ENCODE results near the gene JAZF1. TPM values are rescaled to one million over a fixed set of nuclear protein-coding genes. Genes with fewer than 3 reads are reported as not detected.

JAZF1 gene
- total RNA-seq, 1 experiment from 2014 or later = 0.90 TPM

DNA sequence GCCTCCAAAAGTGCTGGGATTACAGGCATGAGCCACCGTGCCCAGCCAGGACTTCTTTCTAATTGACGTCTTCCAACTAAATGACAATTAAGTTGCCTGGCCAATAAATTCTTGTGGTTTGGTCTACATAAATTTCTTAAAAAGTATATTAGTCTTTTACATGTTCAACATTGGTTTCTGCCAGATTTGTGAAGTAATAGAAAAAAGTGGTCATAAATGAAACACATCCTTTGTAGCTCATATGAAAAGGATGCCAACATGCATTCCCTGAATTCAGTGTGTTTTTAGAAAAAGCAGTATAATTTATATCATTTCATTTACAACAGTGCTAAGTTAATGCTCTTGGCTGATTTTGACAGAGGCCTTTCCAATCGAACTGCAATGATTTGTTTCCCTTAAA is 225.6 kb downstream of the JAZF1 start:
- no peaks in the 10 kb centered on the region for H3K4me1 ChIP-seq (replicated peaks; ENCODE audit: insufficient read depth)
- no peak for TF ChIP-seq EZH2 (IDR thresholded peaks at IDR 0.05; ENCODE audit: low read depth)
- TF ChIP-seq, protein P1, sequence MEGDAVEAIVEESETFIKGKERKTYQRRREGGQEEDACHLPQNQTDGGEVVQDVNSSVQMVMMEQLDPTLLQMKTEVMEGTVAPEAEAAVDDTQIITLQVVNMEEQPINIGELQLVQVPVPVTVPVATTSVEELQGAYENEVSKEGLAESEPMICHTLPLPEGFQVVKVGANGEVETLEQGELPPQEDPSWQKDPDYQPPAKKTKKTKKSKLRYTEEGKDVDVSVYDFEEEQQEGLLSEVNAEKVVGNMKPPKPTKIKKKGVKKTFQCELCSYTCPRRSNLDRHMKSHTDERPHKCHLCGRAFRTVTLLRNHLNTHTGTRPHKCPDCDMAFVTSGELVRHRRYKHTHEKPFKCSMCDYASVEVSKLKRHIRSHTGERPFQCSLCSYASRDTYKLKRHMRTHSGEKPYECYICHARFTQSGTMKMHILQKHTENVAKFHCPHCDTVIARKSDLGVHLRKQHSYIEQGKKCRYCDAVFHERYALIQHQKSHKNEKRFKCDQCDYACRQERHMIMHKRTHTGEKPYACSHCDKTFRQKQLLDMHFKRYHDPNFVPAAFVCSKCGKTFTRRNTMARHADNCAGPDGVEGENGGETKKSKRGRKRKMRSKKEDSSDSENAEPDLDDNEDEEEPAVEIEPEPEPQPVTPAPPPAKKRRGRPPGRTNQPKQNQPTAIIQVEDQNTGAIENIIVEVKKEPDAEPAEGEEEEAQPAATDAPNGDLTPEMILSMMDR (conservative IDR thresholded peaks at IDR 0.05) = no peak
- no TSS peak for BruUV-seq (replicated peaks)
- H2AFZ ChIP-seq = no peak overlapping the region
- H3K27ac ChIP-seq = no peak overlapping the region
- no peaks in the 10 kb centered on the region for H4K20me1 ChIP-seq (ENCODE audit: insufficient read depth)
- POLR2A ChIA-PET (ENCODE audit: unreplicated experiment) = no interaction called here
- no peak overlapping the region for H3K4me3 ChIP-seq
- CTCF ChIA-PET = no interaction called here
- no peak overlapping the region for H3K4me2 ChIP-seq
- no peak for DNase-seq
- intact Hi-C loops (cut with micrococcal nuclease; ENCODE audit: unreplicated experiment) = no loop called here
- no peaks in the 10 kb centered on the region for H3F3A ChIP-seq (ENCODE audit: insufficient read depth, low read depth)
- no peaks in the 10 kb centered on the region for H3K79me2 ChIP-seq (ENCODE audit: low read depth)
- no peaks in the 10 kb centered on the region for H3K27me3 ChIP-seq (ENCODE audit: insufficient read depth, low read depth)
- no peaks in the 10 kb centered on the region for H3K9me3 ChIP-seq (ENCODE audit: insufficient read depth, low read depth)
- no peaks in the 10 kb centered on the region for H3K36me3 ChIP-seq (ENCODE audit: low read depth)
- H3K9me2 ChIP-seq (ENCODE audit: insufficient read depth) = no peaks in the 10 kb centered on the region

- H3K9me2 ChIP-seq (ENCODE audit: insufficient read depth) = no peaks in the 10 kb centered on the region
- H3K4me3 ChIP-seq = no peak overlapping the region
- intact Hi-C loops (cut with micrococcal nuclease; ENCODE audit: unreplicated experiment) = no loop called here
- BruUV-seq (replicated peaks) = no TSS peak
- POLR2A ChIA-PET (ENCODE audit: unreplicated experiment) = no interaction called here
- H3K4me2 ChIP-seq = no peak overlapping the region
- no peaks in the 10 kb centered on the region for H4K20me1 ChIP-seq (ENCODE audit: insufficient read depth)
- H3K36me3 ChIP-seq (ENCODE audit: low read depth) = no peaks in the 10 kb centered on the region
- CTCF ChIA-PET = interaction anchor here (0.6 kb wide), 1 partner anchor 390 kb away, joined by 3 read pairs; no protein-coding TSS in a partner anchor
- H3K27me3 ChIP-seq (ENCODE audit: insufficient read depth, low read depth) = no peaks in the 10 kb centered on the region
- H3K27ac ChIP-seq = no peak overlapping the region
- no peaks in the 10 kb centered on the region for H3K9me3 ChIP-seq (ENCODE audit: insufficient read depth, low read depth)
- H2AFZ ChIP-seq = no peak overlapping the region
- H3K4me1 ChIP-seq (replicated peaks; ENCODE audit: insufficient read depth) = no peaks in the 10 kb centered on the region
- no peak for DNase-seq
- TF ChIP-seq EZH2 (IDR thresholded peaks at IDR 0.05; ENCODE audit: low read depth) = no peak
- TF ChIP-seq, protein P1 (conservative IDR thresholded peaks at IDR 0.05) = no peak
- H3F3A ChIP-seq (ENCODE audit: insufficient read depth, low read depth) = no peaks in the 10 kb centered on the region
- no peaks in the 10 kb centered on the region for H3K79me2 ChIP-seq (ENCODE audit: low read depth)
These were observed 226.8 kb downstream of the JAZF1 start for GRCh38 chr7:27953777-27954176.

- no peaks in the 10 kb centered on the region for H4K20me1 ChIP-seq (ENCODE audit: insufficient read depth)
- H3K4me1 ChIP-seq (replicated peaks; ENCODE audit: insufficient read depth) = no peaks in the 10 kb centered on the region
- no peak overlapping the region for H3K4me2 ChIP-seq
- no peak for TF ChIP-seq EZH2 (IDR thresholded peaks at IDR 0.05; ENCODE audit: low read depth)
- H3K27me3 ChIP-seq (ENCODE audit: insufficient read depth, low read depth) = no peaks in the 10 kb centered on the region
- no peaks in the 10 kb centered on the region for H3K9me2 ChIP-seq (ENCODE audit: insufficient read depth)
- intact Hi-C loops (cut with micrococcal nuclease; ENCODE audit: unreplicated experiment) = no loop called here
- BruUV-seq (replicated peaks) = no TSS peak
- H3K36me3 ChIP-seq (ENCODE audit: low read depth) = no peaks in the 10 kb centered on the region
- H3K79me2 ChIP-seq (ENCODE audit: low read depth) = no peaks in the 10 kb centered on the region
- no peak overlapping the region for H2AFZ ChIP-seq
- H3F3A ChIP-seq (ENCODE audit: insufficient read depth, low read depth) = no peaks in the 10 kb centered on the region
- H3K27ac ChIP-seq = no peak overlapping the region
- H3K4me3 ChIP-seq = no peak overlapping the region
- ChIA-PET POLR2A (ENCODE audit: unreplicated experiment) (interaction anchor here (0.6 kb wide), 1 partner anchor 115 kb away, joined by 24 read pairs; no protein-coding TSS in a partner anchor), CTCF (no interaction called here)
- no peaks in the 10 kb centered on the region for H3K9me3 ChIP-seq (ENCODE audit: insufficient read depth, low read depth)
- no peak for DNase-seq
These were observed 227.2 kb downstream of the JAZF1 start for GRCh38 chr7:27953361-27953760.

Data from PC-9 (cell line).